Activated T-helper 1 cell treated with anti-CD3 and anti-CD28 coated beads, Interleukin-2, amount 50 U/mL, for 16 hours (primary cell): ENCODE data around the gene CACNA1A.
"Not testable (repeated sequence)": the region's sequence is repeated elsewhere in the genome, so short reads cannot be mapped to it uniquely, and the experiment has no call there.

Experiments
- DNase-seq, 2 donors: peaks; one replicate each; pipeline ENCODE4 v3.0.0-alpha.2; 2020; ENCODE audit warnings: low read depth in 1 of 2, low spot score in 1 of 2

CACNA1A gene

DNA sequence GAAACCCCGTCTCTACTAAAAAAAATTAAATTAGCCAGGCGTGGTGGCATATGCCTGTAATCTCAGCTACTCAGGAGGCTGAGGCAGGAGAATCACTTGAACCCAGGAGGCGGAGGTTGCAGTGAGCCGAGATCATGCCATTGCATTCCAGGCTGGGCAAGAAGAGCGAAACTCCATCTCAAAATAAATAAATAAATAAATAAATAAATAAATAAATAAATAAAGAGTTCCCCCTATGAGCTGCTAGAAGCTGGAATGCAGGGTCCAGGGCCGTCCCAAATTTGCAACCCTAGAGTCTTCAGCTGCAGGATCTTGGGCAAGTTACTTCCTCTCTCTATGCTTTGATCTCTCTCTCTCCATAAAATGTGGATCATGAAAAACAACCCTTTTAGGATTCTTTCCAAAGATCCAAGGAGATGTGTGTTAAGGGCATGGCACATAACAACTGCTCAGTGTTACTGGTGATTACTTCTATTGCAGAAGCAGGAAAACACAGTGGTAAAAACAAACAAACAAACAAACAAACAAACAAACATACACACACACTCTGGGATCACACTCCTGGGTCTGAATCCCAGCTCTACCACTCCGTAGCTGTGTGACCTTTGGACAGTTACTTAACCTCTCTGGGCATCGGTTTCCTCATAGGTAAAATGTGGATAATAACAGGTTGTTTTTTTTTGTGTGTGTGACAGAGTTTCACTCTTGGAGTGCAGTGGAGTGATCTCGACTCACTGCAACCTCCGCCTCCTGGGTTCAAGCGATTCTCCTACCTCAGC lies 78.8 kb downstream of the CACNA1A start:
- no peak for DNase-seq

DNA sequence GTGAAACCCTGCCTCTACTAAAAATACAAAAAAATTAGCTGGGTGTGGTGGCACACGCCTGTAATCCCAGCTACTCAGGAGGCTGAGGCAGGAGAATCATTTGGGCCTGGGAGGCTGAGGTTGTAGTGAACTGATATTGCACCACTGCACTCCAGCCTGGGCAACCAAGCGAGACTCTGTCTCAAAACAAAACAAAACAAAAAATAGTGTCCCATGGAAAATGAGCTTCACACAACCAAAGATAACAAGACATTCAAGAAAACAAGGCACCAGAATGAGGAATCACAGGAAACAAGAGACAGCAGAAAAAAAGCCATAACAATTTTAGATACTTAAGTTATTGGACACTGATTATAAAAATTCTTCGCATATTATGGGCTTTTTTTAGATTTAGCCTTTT lies 80.4 kb downstream of the CACNA1A start:
- DNase-seq, result not testable (repeated sequence)

DNA sequence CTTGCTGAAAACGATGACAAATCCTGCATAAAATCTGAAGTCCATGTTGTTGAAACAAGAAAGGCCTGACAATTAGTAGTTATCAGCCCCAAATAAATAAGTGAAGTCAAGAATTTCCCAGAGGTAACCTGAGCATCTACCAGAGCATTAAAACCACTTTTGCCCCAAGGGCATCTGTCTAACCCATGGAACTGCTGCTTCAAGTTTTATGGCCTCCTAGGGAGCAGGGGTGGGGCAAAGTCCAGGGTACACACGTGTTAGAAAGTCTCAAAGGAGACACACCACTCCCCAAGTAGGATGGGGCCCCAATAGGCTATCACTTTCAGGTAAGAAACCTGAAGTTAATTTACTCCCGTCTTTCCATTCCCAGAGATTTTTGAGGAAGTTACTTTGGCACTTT lies 81.1 kb downstream of the CACNA1A start:
- no peak for DNase-seq

DNA sequence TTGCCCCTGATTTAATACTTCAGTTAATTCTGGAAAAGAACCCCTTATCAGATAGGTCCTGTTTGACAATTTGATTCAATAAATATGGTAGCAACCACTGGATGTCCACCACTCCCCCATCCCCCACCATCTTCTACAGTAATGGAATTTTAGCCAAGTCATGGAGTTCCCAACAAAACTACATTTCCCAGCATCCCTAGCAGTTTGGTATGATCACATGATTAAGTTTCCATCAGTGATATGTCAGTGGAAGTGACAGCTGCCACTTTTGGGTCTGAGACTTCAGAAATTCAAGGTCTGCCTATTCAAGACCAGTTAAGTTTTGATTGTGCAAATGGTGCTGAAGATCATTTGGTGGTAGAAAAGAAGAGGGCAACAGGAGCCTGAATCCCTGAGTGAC lies 85.5 kb downstream of the CACNA1A start:
- DNase-seq, result no peak

DNA sequence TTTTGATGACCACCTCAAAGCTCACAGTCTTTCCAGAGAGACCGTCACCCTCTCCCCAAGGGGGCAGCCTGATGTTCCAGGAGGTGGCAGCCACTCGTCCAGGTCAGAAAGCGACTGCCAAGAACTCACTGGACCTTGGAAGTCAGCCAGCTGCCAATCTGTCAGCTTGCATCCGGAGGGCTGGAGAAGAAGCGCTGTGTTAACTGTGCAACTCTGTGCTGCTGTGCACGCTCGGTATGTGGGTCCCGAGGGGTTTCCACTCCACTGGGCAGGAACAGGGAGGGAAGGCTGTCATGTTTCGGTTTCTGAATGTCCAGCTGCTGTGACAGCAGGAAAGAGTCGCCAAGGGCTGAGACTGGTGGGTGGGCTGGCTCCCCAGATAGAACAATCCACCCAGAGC lies 89.2 kb downstream of the CACNA1A start:
- DNase-seq, result no peak

DNA sequence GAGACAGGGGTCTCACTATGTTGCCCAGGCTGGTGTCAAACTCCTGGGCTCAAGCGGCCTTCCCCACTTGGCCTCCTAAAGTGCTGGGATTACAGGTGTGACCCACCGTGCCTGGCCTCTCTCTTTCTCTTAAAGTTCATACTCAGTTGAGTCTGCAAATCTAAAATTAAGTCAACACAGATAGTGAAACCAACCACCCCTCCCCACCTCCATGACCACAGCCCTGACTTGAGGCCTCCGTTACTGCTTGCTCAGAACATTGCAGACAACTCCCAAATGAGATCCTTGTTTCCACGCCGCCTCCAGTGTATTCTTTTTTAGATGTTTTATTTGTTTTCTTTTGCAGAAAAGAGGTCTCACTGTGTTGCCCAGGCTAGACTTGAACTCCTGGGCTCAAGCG lies 94.4 kb downstream of the CACNA1A start:
- DNase-seq, result no peak

DNA sequence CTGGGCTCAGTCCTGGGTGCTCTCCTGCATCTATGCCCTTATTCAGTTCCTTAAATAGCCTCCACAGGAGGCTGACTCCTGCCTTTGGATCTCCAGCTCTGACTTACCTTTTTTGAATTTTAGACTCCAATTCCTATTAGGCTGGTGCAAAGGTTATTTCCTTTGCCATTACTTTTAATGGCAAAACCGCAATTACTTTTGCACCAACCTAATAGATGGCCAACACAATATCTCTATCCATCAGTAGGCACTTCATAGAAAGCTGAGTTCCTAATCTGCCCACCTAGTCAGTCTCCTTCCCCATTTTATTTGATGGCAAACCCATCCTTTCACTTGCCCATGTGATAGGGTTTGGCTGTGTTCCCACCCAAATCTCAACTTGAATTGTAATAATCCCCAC lies 95.3 kb downstream of the CACNA1A start:
- DNase-seq, result no peak

DNA sequence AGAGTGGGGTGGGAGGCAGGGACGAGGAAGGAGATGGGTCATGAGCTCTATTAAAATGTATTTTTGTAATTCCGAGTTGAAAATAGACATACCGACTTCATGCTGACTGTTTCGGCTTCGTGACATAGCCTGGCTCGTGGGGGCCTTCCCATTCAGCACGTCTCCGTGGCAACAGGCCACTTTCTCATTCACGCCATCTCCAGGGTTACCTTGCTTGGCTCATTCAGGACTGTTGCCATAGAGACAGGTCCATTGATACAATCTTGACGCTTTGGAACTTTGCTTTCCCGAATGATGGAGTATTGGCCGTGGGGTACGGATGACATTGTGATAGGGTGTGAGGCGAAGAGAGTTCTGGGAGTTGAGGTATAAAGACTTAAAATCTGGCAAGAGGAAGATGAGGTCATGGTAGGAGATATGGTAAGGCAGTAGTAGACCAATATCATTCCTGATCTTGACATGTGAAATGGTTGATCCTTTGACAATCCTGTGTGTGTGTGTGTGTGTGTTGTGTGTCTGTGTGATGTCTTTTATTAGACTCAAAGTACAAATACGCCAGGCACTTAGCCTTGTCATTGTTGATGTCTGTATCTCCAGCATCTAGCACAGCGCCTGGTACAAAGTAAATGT lies 97.3 kb downstream of the CACNA1A start:
- DNase-seq, result no peak

DNA sequence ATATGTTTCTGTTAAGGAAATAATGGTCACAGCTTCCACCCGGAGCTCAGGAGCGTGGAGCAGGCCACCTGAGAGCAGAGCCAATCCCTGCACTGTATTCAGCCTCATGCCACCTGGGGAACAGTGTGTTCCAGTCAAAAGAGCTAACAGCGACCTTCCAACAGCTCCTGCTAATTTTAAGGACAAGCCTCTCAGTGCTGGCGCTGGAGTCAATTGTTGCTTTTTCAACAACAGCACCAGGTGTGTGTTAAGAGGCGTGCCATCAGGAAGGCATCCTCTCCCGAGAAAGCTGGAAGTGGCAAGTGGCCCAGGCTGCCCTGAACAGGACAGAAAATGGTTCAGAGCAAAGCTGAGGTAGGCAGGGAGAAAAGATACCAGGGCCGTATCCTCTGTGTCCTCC lies 102.0 kb downstream of the CACNA1A start:
- DNase-seq, result no peak

DNA sequence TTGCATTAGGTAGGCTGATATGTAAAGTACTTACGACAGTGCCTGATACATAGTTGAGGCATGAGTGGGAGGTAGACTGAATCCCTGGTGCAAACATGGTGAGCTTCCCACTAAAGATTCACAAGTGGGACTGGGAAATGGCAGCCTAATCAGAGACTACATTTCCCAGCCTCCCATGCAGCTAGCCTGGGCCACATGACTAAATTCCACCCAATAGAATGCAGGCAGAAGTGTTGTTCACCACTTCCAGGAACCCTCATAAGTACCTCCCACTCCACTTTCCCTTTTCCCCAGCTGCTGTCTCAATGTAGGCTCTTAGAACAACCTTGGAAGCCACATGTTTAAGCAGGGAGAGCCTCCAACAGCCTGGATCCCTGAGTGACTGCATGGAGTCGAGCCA lies 104.9 kb downstream of the CACNA1A start:
- no peak for DNase-seq

DNA sequence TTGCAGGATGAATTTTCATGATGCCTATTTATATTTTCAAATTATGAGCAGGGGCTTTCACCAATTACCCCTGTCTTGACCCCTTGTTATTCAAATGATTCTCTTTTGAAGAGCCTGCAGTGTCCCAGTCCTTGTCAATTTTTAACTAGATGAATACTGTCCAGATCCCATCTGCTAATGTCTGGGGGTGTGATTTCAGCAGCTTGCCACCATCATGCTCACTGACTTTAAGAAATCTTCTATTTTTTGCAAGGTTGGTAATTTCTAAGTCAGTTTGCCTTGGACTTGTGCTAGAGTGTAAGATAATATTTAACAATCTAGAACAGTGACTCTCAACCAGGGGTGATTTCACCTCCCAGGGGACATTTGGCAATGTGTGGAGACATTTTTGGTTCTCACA lies 106.0 kb downstream of the CACNA1A start:
- no peak for DNase-seq

DNA sequence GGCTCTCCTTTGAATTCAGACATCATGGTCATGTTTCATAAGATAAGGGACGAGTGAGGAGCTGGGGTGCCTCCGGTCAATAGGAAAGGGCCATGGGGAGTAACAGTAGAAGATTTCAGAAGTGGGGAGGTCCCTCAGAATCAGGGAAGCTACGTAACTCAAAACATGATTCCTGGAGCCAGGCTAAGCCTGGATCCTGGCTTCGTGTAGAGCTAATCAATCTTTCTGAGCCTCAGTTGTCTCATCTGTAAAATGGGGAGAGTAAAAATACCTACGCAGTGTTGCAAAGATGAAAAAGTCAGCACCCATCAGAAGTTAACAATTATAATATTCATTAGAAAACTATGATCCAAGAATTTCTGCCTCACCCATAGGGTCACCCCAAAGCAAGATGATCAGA lies 106.5 kb downstream of the CACNA1A start:
- no peak for DNase-seq

DNA sequence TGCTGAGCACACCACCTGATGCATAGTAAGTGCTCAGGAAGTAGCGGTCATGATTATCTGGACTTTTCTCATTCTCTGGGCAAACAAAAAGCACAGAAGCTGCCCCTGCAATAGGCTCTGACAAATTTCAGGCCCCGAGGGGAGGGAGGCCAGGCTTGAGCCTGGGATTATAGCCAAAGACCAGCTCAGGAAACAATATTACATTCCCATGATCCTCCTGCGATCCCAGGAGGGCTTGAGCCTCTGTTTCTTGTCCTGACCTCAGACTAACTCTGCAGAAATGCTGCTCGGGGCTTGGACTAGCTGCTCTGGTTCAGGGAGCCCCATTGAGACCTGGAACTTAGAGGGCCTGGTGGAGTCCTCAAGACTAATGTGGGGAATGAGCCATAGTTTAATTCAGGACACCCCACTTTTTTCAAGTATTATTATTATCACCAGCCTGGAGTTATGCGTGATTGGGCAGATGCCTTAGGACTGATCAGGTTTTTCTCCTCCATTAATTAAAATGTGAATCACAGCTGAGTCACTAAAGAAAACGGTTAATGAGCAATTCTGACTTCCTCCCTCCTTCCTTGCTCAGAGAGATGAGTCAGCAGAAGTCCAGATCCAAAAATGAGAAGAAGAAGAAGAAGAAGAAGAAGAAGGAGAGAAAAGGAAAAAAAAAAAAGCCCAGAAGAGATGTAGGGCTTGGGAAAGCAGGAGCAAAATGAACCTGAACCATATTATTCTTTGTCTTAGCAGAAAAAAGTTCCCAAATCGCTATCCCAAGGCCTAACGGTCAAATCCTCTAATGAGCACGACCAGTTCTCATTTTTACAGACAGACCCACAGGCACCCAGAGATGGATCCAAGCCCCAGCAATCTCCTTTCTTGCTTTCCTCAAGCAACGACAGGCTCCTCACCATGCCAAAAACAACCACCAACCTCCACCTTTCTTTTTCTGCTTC lies 107.2 kb downstream of the CACNA1A start:
- DNase-seq, result no peak

DNA sequence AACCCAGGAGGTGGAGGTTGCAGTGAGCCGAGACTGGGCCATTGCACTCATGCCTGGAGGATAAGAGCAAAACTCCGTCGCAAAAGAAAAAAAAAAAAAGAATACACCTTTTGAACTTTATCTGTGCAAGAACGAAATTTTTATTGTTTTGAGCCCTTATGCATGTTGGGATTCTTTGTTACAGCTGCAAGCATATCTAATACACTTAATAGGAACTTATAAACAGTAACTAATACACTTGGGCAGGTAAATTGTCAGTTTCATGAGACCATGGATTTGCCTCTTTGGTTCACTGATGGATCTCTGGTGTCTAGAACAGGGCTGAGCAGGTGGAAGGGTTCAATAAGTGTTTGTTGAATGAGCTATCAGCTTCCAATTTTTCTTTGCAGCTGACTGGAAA lies 108.1 kb downstream of the CACNA1A start:
- DNase-seq, result no peak

DNA sequence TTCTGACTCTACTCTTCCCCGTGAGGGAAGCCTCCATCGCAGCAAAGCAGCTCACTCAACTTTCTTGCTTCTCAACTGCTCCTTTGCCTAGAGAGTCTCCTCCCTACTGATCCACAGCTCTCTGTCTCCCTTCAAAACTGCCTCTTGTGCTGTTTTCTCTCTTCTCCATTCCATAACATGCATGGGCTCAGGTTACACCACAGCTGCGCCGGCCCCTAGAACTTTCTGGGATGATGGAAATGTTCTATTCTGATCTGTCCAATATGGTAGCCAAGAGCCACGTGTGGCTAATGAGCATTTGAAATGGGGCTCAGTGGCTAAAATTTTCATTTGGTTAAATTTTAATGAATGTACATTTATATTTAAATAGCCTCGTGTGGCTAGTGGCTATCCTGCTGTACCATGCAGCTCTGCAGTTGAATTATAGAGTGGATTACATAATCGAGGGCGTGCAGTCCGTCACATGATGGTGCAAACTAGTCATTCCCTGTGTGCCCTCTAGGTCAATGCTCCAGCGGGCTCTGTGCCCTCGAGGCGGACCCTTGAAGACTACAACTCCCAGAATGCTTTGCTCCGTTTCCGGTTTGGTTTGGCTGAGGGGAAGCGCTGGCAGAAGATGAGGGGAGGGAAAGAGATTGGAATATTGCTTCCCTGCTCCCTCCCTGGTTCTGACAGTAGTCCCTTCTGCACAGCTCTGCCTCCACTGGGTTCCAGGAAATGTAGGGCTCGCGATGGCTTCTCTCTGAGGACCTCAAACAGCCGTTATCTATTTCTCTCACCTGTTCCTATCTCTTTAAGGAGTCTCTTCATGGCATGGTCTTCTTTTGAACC lies 109.8 kb downstream of the CACNA1A start:
- DNase-seq, result no peak

DNA sequence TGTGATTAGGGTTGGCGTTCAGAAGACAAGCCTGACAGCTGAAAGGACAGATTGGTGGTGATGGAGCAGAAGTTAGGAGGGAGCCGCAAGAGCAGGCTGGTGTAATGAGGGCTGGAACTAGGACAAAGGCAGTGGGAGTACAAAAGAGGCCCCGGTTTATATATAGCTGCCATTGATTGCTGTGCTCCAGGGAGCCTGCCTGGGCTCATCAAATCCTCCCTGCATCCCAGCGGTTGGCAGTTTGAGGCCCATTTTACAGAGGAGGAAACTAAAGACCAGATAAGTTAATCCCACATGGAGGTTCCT lies 123.7 kb downstream of the CACNA1A start:
- DNase-seq, result no peak

DNA sequence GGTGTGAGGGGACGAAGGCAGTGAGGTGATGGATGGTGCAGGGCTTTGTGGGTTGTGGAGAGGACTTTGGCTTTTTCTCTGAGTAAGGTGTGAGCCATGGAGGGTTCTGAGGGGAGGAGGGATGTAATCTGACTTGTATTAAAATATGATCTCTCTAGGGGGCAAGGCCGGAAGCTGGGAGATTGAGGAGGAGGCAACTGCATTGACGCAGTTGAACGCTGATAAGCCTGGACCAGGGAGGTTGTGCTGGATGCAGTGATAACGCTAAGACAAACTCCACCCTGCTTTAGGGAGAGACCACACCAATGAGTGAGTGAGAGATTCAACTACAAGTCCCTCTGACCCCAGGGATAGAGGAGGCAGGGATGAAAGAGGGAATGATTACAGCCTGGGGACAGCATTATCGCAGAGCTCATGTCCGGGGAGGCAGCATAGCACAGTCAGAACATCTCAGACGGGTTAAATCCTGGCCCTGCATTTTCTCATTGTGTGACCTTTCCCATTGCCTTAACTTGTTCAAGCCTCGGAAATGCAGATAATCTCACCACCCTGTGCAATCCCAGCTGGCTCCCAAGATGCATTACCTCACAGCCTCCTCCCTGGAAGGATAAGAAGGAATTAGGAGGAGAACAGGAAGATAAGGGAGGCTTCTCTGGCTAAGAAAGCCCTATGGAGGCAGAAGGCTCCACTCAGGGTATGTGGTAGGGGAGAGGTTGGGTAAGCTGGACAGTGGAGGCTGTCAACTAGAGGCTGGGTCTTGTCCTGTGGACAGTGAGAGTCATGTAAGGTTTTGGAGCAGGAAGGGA lies 124.2 kb downstream of the CACNA1A start:
- DNase-seq, result no peak

DNA sequence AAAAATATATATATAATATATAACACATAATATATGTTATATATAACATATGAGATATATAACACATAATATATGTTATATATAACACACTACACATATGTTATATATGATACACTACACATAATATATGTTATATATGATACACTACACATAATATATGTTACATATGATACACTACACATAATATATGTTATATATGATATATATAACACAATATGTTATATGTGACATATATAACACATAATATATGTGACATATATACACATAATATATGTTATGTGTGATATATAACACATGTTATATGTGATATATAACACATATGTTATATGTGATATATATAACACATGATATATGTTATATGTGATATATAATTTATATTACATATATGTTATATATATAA lies 129.7 kb downstream of the CACNA1A start:
- DNase-seq, result no peak

DNA sequence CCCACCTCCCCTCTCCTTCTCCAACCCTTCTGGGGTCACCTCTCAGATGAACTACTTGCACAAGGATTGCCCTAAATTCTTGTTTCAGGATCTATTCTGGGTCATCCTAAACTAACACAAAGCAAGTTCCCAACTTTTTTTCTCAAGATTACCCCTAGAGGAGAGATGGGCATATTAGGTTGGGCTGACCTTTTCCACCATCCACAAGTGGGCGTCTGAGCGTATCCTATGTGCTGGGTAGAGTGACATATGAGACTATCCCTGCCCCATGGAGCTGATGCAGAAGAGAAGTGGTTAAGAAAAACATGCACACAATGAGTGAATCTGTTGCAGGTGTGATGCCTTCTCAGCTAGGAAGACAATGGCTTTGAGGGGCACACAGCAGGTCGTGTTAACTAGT lies 132.7 kb downstream of the CACNA1A start:
- DNase-seq, result no peak

DNA sequence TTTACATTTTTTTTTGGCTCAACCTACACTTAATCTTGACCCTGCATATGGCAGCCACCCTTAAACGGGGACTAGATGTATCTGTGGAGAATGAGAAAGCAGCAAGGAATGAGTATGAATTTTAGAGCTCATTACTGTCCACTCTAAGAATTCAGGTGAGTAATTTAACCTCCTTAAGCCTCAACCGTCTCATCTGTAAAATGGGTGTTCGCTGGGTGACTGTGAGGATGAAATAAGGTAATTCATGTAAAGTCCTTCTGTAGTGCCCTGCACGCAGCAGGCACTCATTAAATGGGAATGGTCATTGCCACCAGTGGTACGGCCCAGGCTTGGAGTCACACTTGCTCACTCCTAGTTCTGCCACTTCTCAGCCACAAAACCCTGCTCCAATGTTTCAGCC lies 135.3 kb downstream of the CACNA1A start:
- DNase-seq, result no peak
